Measurements from ENCODE around the gene PRDX2. TPM values are rescaled to one million over a fixed set of nuclear protein-coding genes. Genes with fewer than 3 reads are reported as not detected.

PRDX2 gene
- polyA plus RNA-seq, 1 of the 3 experiments (the other 2 are of a cell fraction): 341 TPM

DNA sequence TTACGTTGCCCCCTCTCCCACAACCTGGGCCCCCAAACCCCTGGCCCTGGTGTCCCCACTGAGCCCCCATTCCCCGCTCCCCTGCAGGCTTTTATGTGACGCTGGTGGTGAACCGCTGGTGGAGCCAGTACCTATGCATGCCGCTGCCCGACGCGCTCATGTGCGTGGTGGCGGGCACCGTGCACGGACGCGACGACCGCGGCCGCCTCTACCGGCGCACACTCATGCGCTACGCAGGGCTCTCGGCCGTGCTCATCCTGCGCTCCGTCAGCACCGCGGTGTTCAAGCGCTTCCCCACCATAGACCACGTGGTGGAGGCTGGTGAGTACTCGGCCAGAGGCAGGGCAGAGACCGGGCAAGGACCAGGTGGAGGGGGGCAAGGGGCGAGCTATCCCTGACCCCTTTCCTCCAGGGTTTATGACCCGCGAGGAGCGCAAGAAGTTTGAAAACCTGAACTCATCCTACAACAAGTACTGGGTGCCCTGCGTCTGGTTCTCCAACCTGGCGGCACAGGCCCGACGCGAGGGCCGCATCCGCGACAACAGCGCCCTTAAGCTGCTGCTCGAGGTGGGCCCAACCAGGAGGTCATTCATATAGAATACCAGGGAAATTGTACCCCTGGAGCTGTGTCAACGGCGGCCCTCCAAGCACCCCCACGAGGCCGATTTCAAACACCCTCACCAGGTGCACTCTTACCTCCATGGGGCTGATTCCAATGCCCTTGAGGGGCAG is 47.0 kb downstream of the PRDX2 start:
- ChIA-PET CTCF (interaction anchor here (1.2 to 23.9 kb wide), 4 partner anchors 7 to 93 kb away, joined by 3 to 321 read pairs (median 273); partner anchors contain the start of genes BEST2, GET3, JUNB and PRDX2), POLR2A (no interaction called here)
- H3K9ac ChIP-seq: no peak overlapping the region
- no peaks in the 10 kb centered on the region for H3K9me2 ChIP-seq
- H3K9me3 ChIP-seq: no peaks in the 10 kb centered on the region
- no peak overlapping the region for H3K27ac ChIP-seq (ENCODE audit: low read depth in 2 of 2, low read length in 1 of 2)
- no peaks in the 10 kb centered on the region for H4K20me1 ChIP-seq (ENCODE audit: insufficient read depth)
- no peaks in the 10 kb centered on the region for H3K79me2 ChIP-seq (ENCODE audit: insufficient read depth)
- peaks cover 0 to 7% of the 10 kb centered on the region in 2 experiments for H3K4me1 ChIP-seq (ENCODE audit: control insufficient read depth in 1 of 2, insufficient read depth in 2 of 2, low read depth in 1 of 2, low read length in 1 of 2)
- no peaks in the 10 kb centered on the region for H3K36me3 ChIP-seq (replicated peaks in 1 of 2; ENCODE audit: control insufficient read depth in 1 of 2, insufficient read depth in 2 of 2, low read length in 1 of 2)
- H3K4me3 ChIP-seq (ENCODE audit: low read depth in 2 of 2, low read length in 1 of 2): no peak overlapping the region
- WGBS (ENCODE audit: low lambda C conversion rate): 79% methylated on average over 38 of the region's 50 CpGs
- peaks cover 10% of the 10 kb centered on the region for H3F3A ChIP-seq (replicated peaks; ENCODE audit: insufficient read depth)
- peak; percentile 22 for DNase-seq
- H2AFZ ChIP-seq (ENCODE audit: low read depth): no peak overlapping the region
- peaks cover 40% of the 10 kb centered on the region for H3K27me3 ChIP-seq (ENCODE audit: insufficient read depth)
- no peak for TF ChIP-seq MXI1 (IDR thresholded peaks at IDR 0.05; ENCODE audit: low read depth, low read length)
- TF ChIP-seq EP300 (IDR thresholded peaks at IDR 0.05; ENCODE audit: borderline replicate concordance in 1 of 2, low read depth in 1 of 2, low read length in 1 of 2): no peak
- TF ChIP-seq, protein P1, sequence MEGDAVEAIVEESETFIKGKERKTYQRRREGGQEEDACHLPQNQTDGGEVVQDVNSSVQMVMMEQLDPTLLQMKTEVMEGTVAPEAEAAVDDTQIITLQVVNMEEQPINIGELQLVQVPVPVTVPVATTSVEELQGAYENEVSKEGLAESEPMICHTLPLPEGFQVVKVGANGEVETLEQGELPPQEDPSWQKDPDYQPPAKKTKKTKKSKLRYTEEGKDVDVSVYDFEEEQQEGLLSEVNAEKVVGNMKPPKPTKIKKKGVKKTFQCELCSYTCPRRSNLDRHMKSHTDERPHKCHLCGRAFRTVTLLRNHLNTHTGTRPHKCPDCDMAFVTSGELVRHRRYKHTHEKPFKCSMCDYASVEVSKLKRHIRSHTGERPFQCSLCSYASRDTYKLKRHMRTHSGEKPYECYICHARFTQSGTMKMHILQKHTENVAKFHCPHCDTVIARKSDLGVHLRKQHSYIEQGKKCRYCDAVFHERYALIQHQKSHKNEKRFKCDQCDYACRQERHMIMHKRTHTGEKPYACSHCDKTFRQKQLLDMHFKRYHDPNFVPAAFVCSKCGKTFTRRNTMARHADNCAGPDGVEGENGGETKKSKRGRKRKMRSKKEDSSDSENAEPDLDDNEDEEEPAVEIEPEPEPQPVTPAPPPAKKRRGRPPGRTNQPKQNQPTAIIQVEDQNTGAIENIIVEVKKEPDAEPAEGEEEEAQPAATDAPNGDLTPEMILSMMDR (IDR thresholded peaks at IDR 0.05): no peak
- TF ChIP-seq SMC3 (IDR thresholded peaks at IDR 0.05; ENCODE audit: low read depth, low read length): no peak
- no peak for TF ChIP-seq EZH2phosphoT487 (IDR thresholded peaks at IDR 0.05; ENCODE audit: borderline replicate concordance, low read depth)
- TF ChIP-seq, protein P2, sequence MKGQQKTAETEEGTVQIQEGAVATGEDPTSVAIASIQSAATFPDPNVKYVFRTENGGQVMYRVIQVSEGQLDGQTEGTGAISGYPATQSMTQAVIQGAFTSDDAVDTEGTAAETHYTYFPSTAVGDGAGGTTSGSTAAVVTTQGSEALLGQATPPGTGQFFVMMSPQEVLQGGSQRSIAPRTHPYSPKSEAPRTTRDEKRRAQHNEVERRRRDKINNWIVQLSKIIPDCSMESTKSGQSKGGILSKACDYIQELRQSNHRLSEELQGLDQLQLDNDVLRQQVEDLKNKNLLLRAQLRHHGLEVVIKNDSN (IDR thresholded peaks at IDR 0.05; ENCODE audit: borderline replicate concordance, low read depth): no peak
- no peak for TF ChIP-seq NRF1 (IDR thresholded peaks at IDR 0.05; ENCODE audit: low read depth, low read length)
- TF ChIP-seq, protein P3, sequence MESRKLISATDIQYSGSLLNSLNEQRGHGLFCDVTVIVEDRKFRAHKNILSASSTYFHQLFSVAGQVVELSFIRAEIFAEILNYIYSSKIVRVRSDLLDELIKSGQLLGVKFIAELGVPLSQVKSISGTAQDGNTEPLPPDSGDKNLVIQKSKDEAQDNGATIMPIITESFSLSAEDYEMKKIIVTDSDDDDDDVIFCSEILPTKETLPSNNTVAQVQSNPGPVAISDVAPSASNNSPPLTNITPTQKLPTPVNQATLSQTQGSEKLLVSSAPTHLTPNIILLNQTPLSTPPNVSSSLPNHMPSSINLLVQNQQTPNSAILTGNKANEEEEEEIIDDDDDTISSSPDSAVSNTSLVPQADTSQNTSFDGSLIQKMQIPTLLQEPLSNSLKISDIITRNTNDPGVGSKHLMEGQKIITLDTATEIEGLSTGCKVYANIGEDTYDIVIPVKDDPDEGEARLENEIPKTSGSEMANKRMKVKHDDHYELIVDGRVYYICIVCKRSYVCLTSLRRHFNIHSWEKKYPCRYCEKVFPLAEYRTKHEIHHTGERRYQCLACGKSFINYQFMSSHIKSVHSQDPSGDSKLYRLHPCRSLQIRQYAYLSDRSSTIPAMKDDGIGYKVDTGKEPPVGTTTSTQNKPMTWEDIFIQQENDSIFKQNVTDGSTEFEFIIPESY (IDR thresholded peaks at IDR 0.05; ENCODE audit: borderline replicate concordance, low read depth): no peak
- TF ChIP-seq RFX5 (IDR thresholded peaks at IDR 0.05; ENCODE audit: low read length): no peak
- TF ChIP-seq POLR2AphosphoS5 (IDR thresholded peaks at IDR 0.05; ENCODE audit: low read depth, low read length): no peak
- TF ChIP-seq SIN3A (IDR thresholded peaks at IDR 0.05; ENCODE audit: borderline replicate concordance, low read depth, low read length): no peak
- no peak for TF ChIP-seq FOXJ3 (CRISPR knock-in tag; IDR thresholded peaks at IDR 0.05)
- H3K4me2 ChIP-seq: no peak overlapping the region
